Measurements from ENCODE around the gene SWAP70. TPM values are rescaled to one million over a fixed set of nuclear protein-coding genes. Genes with fewer than 3 reads are reported as not detected.

Gene SWAP70
- total and polyA plus RNA-seq, 5 donors, result 10.4 to 30.1 (median 20.5) TPM

- ATAC-seq (peak; percentile 81 to 97), DNase-seq (no peak)
- no peaks in the 10 kb centered on the region for H3K27me3 ChIP-seq (ENCODE audit: control insufficient read depth, insufficient read depth)
- H3K27ac ChIP-seq (ENCODE audit: low read length), result peak overlapping the region; percentile 23
- peaks cover 7% of the 10 kb centered on the region for H3K4me1 ChIP-seq (ENCODE audit: control insufficient read depth, insufficient read depth, low read length)
- intact Hi-C loops (cut with DNase I), result no loop called here
- 93% methylated on average over 1 of the region's 1 CpG for WGBS
- no peaks in the 10 kb centered on the region for H3K9me3 ChIP-seq (ENCODE audit: control insufficient read depth, low read length)
- no peak overlapping the region for H3K4me3 ChIP-seq (ENCODE audit: low read length)
Measured at GRCh38 chr11:9708544-9708943, 44.7 kb downstream of the SWAP70 start.

- Histone ChIP-seq H3K4me3 (ENCODE audit: low read length) (no peak overlapping the region), H3K27me3 (ENCODE audit: control insufficient read depth, insufficient read depth) (no peaks in the 10 kb centered on the region), H3K4me1 (ENCODE audit: control insufficient read depth, insufficient read depth, low read length) (peaks cover 7% of the 10 kb centered on the region), H3K9me3 (ENCODE audit: control insufficient read depth, low read length) (no peaks in the 10 kb centered on the region), H3K27ac (ENCODE audit: low read length) (no peak overlapping the region)
- DNase-seq (no peak), ATAC-seq (no peak)
- 97% methylated on average over 4 of the region's 4 CpGs for WGBS
- intact Hi-C loops (cut with DNase I), result no loop called here
Measured at GRCh38 chr11:9710223-9710622, 46.3 kb downstream of the SWAP70 start.

- 98% methylated on average over 1 of the region's 1 CpG for WGBS
- intact Hi-C loops (cut with DNase I), result no loop called here
- Histone ChIP-seq H3K4me1 (ENCODE audit: control insufficient read depth, insufficient read depth, low read length) (peaks cover 7% of the 10 kb centered on the region), H3K27me3 (ENCODE audit: control insufficient read depth, insufficient read depth) (no peaks in the 10 kb centered on the region), H3K4me3 (ENCODE audit: low read length) (no peak overlapping the region), H3K9me3 (ENCODE audit: control insufficient read depth, low read length) (no peaks in the 10 kb centered on the region), H3K27ac (ENCODE audit: low read length) (no peak overlapping the region)
- DNase-seq (no peak), ATAC-seq (no peak)
Measured at GRCh38 chr11:9710852-9711251, 47.0 kb downstream of the SWAP70 start.

GRCh38 chr11:9711454-9712307 lies 47.8 kb downstream of the SWAP70 start:
- Histone ChIP-seq H3K27ac (ENCODE audit: low read length) (no peak overlapping the region), H3K9me3 (ENCODE audit: control insufficient read depth, low read length) (no peaks in the 10 kb centered on the region), H3K27me3 (ENCODE audit: control insufficient read depth, insufficient read depth) (no peaks in the 10 kb centered on the region), H3K4me1 (ENCODE audit: control insufficient read depth, insufficient read depth, low read length) (peaks cover 7% of the 10 kb centered on the region), H3K4me3 (ENCODE audit: low read length) (no peak overlapping the region)
- no peak for ATAC-seq
- no peak for DNase-seq
- intact Hi-C loops (cut with DNase I), result no loop called here
- 73% methylated on average over 7 of the region's 7 CpGs for WGBS

GRCh38 chr11:9714272-9714940 lies 50.5 kb downstream of the SWAP70 start:
- H3K9me3 ChIP-seq (ENCODE audit: control insufficient read depth, low read length), result no peaks in the 10 kb centered on the region
- no peak overlapping the region for H3K4me3 ChIP-seq (ENCODE audit: low read length)
- no peak for ATAC-seq
- H3K27ac ChIP-seq (ENCODE audit: low read length), result no peak overlapping the region
- 57% methylated on average over 5 of the region's 5 CpGs for WGBS
- H3K4me1 ChIP-seq (ENCODE audit: control insufficient read depth, insufficient read depth, low read length), result peaks cover 9% of the 10 kb centered on the region
- H3K27me3 ChIP-seq (ENCODE audit: control insufficient read depth, insufficient read depth), result no peaks in the 10 kb centered on the region
- no peak for DNase-seq
- intact Hi-C loops (cut with DNase I), result no loop called here

- H3K27me3 ChIP-seq (ENCODE audit: control insufficient read depth, insufficient read depth), result no peaks in the 10 kb centered on the region
- H3K4me3 ChIP-seq (ENCODE audit: low read length), result no peak overlapping the region
- H3K9me3 ChIP-seq (ENCODE audit: control insufficient read depth, low read length), result no peaks in the 10 kb centered on the region
- H3K27ac ChIP-seq (ENCODE audit: low read length), result peak overlapping the region; percentile 39
- ATAC-seq (peak; percentile 81 to 93), DNase-seq (peak in 1 of 3 donors; percentile 28)
- H3K4me1 ChIP-seq (ENCODE audit: control insufficient read depth, insufficient read depth, low read length), result peaks cover 12% of the 10 kb centered on the region
- intact Hi-C loops (cut with DNase I), result no loop called here
- WGBS, result 28% methylated on average over 4 of the region's 4 CpGs
Measured at GRCh38 chr11:9716275-9717039, 52.6 kb downstream of the SWAP70 start.

- Histone ChIP-seq H3K27ac (ENCODE audit: low read length) (peak overlapping the region; percentile 3), H3K4me3 (ENCODE audit: low read length) (no peak overlapping the region), H3K9me3 (ENCODE audit: control insufficient read depth, low read length) (no peaks in the 10 kb centered on the region), H3K27me3 (ENCODE audit: control insufficient read depth, insufficient read depth) (no peaks in the 10 kb centered on the region), H3K4me1 (ENCODE audit: control insufficient read depth, insufficient read depth, low read length) (peaks cover 9% of the 10 kb centered on the region)
- intact Hi-C loops (cut with DNase I), result no loop called here
- DNase-seq (no peak), ATAC-seq (no peak)
- 53% methylated on average over 3 of the region's 3 CpGs for WGBS
Measured at GRCh38 chr11:9717040-9717357, 53.1 kb downstream of the SWAP70 start.

- no peak for ATAC-seq
- DNase-seq, result no peak
- H3K27me3 ChIP-seq (ENCODE audit: control insufficient read depth, insufficient read depth), result no peaks in the 10 kb centered on the region
- no peaks in the 10 kb centered on the region for H3K9me3 ChIP-seq (ENCODE audit: control insufficient read depth, low read length)
- H3K27ac ChIP-seq (ENCODE audit: low read length), result peak overlapping the region; percentile 44
- peaks cover 9% of the 10 kb centered on the region for H3K4me1 ChIP-seq (ENCODE audit: control insufficient read depth, insufficient read depth, low read length)
- intact Hi-C loops (cut with DNase I), result no loop called here
- 92% methylated on average over 2 of the region's 2 CpGs for WGBS
- H3K4me3 ChIP-seq (ENCODE audit: low read length), result no peak overlapping the region
Measured at GRCh38 chr11:9717719-9718118, 53.8 kb downstream of the SWAP70 start.

- Histone ChIP-seq H3K27me3 (ENCODE audit: control insufficient read depth, insufficient read depth) (no peaks in the 10 kb centered on the region), H3K27ac (ENCODE audit: low read length) (no peak overlapping the region), H3K4me1 (ENCODE audit: control insufficient read depth, insufficient read depth, low read length) (peaks cover 9% of the 10 kb centered on the region), H3K9me3 (ENCODE audit: control insufficient read depth, low read length) (no peaks in the 10 kb centered on the region), H3K4me3 (ENCODE audit: low read length) (no peak overlapping the region)
- ATAC-seq (no peak), DNase-seq (no peak)
- intact Hi-C loops (cut with DNase I), result no loop called here
Measured at GRCh38 chr11:9718147-9718546, 54.3 kb downstream of the SWAP70 start.

GRCh38 chr11:9719566-9720289 lies 55.9 kb downstream of the SWAP70 start:
- intact Hi-C loops (cut with DNase I), result no loop called here
- DNase-seq (no peak), ATAC-seq (peak; percentile 41 to 47)
- Histone ChIP-seq H3K27ac (ENCODE audit: low read length) (peak overlapping the region; percentile 82), H3K4me1 (ENCODE audit: control insufficient read depth, insufficient read depth, low read length) (peaks cover 9% of the 10 kb centered on the region), H3K4me3 (ENCODE audit: low read length) (no peak overlapping the region), H3K27me3 (ENCODE audit: control insufficient read depth, insufficient read depth) (no peaks in the 10 kb centered on the region), H3K9me3 (ENCODE audit: control insufficient read depth, low read length) (no peaks in the 10 kb centered on the region)
- 23% methylated on average over 4 of the region's 4 CpGs for WGBS
